Karpas-422 (cell line): ENCODE measurements around the gene SP5. TPM values are rescaled to one million over a fixed set of nuclear protein-coding genes. Genes with fewer than 3 reads are reported as not detected.
"Not testable (repeated sequence)": the region's sequence is repeated elsewhere in the genome, so short reads cannot be mapped to it uniquely, and the experiment has no call there.

Experiments
- DNase-seq: peaks from one replicate; pipeline ENCODE4 v3.0.0-alpha.2; 2015
- H2AFZ ChIP-seq: fragments of 200-600 bp; sonication (generic); 2 replicates; pipeline ENCODE4 v1.6.1; 2014; ENCODE audit warnings: antibody characterized with exemption, low read length, mixed read lengths
- H3K27ac ChIP-seq: fragments of 200-600 bp; sonication (generic); 2 replicates; pipeline ENCODE4 v1.5.1; 2014; ENCODE audit warnings: mild to moderate bottlenecking, low read length, moderate library complexity
- H3K27me3 ChIP-seq: fragments of 200-600 bp; sonication (generic); 2 replicates; pipeline ENCODE4 v1.6.1; 2014; ENCODE audit warnings: low read length, mixed read lengths
- H3K36me3 ChIP-seq: fragments of 200-600 bp; sonication (generic); 2 replicates; pipeline ENCODE4 v1.6.1; 2014; ENCODE audit warnings: low read length, mixed read lengths; ENCODE audit not compliant: insufficient read depth
- H3K4me1 ChIP-seq: fragments of 200-600 bp; sonication (generic); 2 replicates; pipeline ENCODE4 v1.6.1; 2014; ENCODE audit warnings: mild to moderate bottlenecking, low read length, mixed read lengths
- H3K4me2 ChIP-seq: fragments of 200-600 bp; sonication (generic); 2 replicates; pipeline ENCODE4 v1.6.1; 2014; ENCODE audit warnings: low read length, low read depth, mild to moderate bottlenecking; ENCODE audit not compliant: poor library complexity, severe bottlenecking
- H3K4me3 ChIP-seq: fragments of 200-600 bp; sonication (generic); 2 replicates; pipeline ENCODE4 v1.5.1; 2014; ENCODE audit warnings: mild to moderate bottlenecking, antibody characterized with exemption, low read length, mixed read lengths
- H3K79me2 ChIP-seq: fragments of 200-600 bp; sonication (generic); 2 replicates; pipeline ENCODE4 v1.6.1; 2014; ENCODE audit warnings: mild to moderate bottlenecking, low read length, mixed read lengths
- H3K9ac ChIP-seq: fragments of 200-600 bp; sonication (generic); 2 replicates; pipeline ENCODE4 v1.6.0; 2014; ENCODE audit warnings: low read length
- H3K9me2 ChIP-seq: fragments of 200-600 bp; sonication (generic), shearing (Covaris generic); replicated peaks from 2 replicates; pipeline ENCODE4 v1.6.0; 2014; ENCODE audit warnings: mild to moderate bottlenecking, low read length, moderate library complexity; ENCODE audit not compliant: insufficient read depth
- H3K9me3 ChIP-seq: fragments of 300-700, 200-600 bp; sonication (generic); 2 replicates; pipeline ENCODE4 v1.6.1; 2014; ENCODE audit warnings: low read length, mixed read lengths
- H4K20me1 ChIP-seq: fragments of 200-600 bp; sonication (generic); 2 replicates; pipeline ENCODE4 v1.6.1; 2014; ENCODE audit warnings: mild to moderate bottlenecking, antibody characterized with exemption, low read length, low read depth; ENCODE audit not compliant: insufficient read depth
- total RNA-seq: library from RNA; depleted of rRNA; stranded (reverse); fragments of >200 nt; shearing (Covaris generic); gene quantifications from 2 replicates; pipeline ENCODE4 v1.2.3, GENCODE V29; 2014; ENCODE audit warnings: low replicate concordance

The SP5 gene
- total RNA-seq, 1 experiment from 2014 or later, result not detected

DNA sequence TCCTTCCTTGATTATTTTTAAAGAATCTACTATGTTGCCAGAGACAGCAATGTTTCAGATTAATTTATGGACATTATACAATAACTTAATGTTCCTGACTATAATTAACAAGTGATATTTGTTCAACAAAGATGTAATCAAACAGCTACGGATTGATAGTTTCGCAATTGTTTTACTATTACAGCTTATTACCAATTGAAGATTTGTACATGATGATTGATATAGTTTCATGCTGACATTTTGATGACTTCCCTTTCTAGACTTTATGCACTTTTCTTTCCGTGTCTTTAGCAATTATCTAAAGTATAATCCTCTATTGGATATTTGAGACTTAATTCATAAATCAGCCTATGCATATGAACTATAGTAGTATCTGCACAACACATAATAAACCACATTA, 6.5 kb downstream of the SP5 start:
- no peaks in the 10 kb centered on the region for H3K4me1 ChIP-seq
- no peak overlapping the region for H3K9ac ChIP-seq
- H3K4me3 ChIP-seq, result no peak overlapping the region
- no peaks in the 10 kb centered on the region for H3K36me3 ChIP-seq
- no peaks in the 10 kb centered on the region for H3K79me2 ChIP-seq
- no peak for DNase-seq
- H3K9me3 ChIP-seq, result no peaks in the 10 kb centered on the region
- no peak overlapping the region for H3K4me2 ChIP-seq
- no peaks in the 10 kb centered on the region for H4K20me1 ChIP-seq
- H3K27me3 ChIP-seq, result no peaks in the 10 kb centered on the region
- no peak overlapping the region for H3K27ac ChIP-seq
- no peak overlapping the region for H2AFZ ChIP-seq
- no peaks in the 10 kb centered on the region for H3K9me2 ChIP-seq

DNA sequence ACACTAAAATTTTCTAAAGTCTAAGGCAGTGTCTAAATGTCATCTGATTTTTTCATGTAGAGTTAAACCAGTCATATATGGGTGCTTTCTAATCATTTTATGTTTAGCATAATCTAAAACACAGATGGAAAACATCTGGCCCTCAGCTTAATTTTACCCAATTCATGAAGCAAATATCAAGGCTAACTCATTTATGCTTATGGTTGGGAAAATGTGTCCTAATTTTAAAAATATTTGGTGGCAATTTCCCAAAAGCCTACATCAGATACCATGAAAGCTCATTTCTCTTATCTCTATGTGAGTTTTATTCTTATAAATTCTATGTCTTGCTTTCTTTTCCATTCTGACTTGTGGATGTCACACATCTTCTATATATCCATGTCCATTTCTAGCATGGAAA, 7.2 kb downstream of the SP5 start:
- Histone ChIP-seq H3K4me3 (no peak overlapping the region), H4K20me1 (no peaks in the 10 kb centered on the region), H3K9me3 (no peaks in the 10 kb centered on the region), H3K36me3 (no peaks in the 10 kb centered on the region), H3K27me3 (no peaks in the 10 kb centered on the region), H3K27ac (no peak overlapping the region), H3K4me1 (no peaks in the 10 kb centered on the region), H3K9me2 (no peaks in the 10 kb centered on the region), H2AFZ (no peak overlapping the region), H3K4me2 (no peak overlapping the region), H3K79me2 (no peaks in the 10 kb centered on the region), H3K9ac (no peak overlapping the region)
- DNase-seq, result no peak

DNA sequence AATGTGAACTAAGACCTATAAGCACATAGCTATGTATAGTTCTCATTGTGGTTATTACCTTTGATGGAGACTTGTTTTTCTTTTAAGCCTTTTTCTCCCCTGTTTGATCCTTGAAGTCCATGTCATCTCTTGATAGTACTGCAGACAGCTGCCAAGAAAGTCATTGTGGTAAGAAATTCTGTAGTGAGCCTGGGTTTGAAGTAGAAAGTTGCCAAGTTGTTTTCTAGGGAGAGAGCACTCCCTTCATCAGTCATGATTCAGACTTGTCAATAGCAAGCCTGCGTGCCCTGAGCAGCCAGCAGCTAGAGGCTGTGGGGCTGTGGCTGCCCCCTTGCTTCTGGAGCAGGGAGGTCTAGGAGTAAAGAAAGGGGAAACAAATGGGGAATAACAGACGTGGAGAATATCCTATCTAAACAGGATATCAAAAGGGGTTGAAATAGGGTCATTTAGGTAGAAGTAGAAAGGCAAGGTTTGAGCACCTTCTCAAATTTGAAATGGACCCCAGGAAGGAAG, 8.4 kb downstream of the SP5 start:
- no peaks in the 10 kb centered on the region for H3K79me2 ChIP-seq
- H3K9me2 ChIP-seq, result no peaks in the 10 kb centered on the region
- H3K36me3 ChIP-seq, result no peaks in the 10 kb centered on the region
- no peaks in the 10 kb centered on the region for H4K20me1 ChIP-seq
- no peak overlapping the region for H3K4me2 ChIP-seq
- H3K9ac ChIP-seq, result no peak overlapping the region
- no peak for DNase-seq
- H3K4me1 ChIP-seq, result no peaks in the 10 kb centered on the region
- no peaks in the 10 kb centered on the region for H3K9me3 ChIP-seq
- H2AFZ ChIP-seq, result no peak overlapping the region
- no peak overlapping the region for H3K27ac ChIP-seq
- no peaks in the 10 kb centered on the region for H3K27me3 ChIP-seq
- no peak overlapping the region for H3K4me3 ChIP-seq

DNA sequence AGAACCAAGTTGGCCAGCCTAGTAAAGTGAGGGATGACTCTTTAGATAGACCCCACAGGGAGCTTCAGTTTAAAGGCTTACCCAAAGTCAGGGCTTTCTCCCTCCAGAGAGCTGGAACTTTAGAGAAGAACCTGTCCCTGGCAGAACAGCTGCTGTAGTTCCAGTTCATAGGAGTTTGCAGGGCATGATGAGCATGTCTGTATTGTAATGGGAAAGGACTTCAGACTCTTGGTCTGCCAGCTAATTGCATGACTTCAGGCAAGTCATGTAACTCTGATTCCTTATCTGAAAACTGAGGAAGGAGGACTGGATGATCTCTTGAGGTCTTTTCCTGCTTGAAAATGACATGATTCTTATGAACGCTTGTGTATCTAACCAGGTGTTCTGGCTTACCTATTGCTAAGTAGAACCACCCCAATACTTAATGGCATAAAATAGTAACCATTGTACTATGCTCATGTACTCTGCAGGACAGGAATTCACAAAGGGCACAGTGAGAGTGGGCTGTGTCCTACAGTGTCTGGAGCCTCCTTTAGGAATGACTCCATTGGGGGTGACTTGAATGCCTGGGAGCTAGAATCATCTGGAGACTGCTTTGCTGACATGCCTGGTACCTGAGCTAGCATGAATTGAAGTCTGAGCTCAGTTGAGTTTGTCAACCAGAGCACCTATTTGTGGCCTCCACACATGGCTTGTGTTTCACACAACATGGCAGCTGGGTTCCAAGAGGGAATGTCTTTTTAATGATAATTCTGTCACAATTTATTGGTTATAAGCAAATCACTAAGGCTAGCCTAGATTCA, 18.9 kb downstream of the SP5 start:
- no peak overlapping the region for H3K4me2 ChIP-seq
- no peak overlapping the region for H3K4me3 ChIP-seq
- no peak for DNase-seq
- no peak overlapping the region for H3K9ac ChIP-seq
- no peaks in the 10 kb centered on the region for H3K9me2 ChIP-seq
- H3K9me3 ChIP-seq, result no peaks in the 10 kb centered on the region
- no peak overlapping the region for H2AFZ ChIP-seq
- no peaks in the 10 kb centered on the region for H3K79me2 ChIP-seq
- H4K20me1 ChIP-seq, result no peaks in the 10 kb centered on the region
- H3K27ac ChIP-seq, result no peak overlapping the region
- H3K27me3 ChIP-seq, result no peaks in the 10 kb centered on the region
- no peaks in the 10 kb centered on the region for H3K36me3 ChIP-seq
- H3K4me1 ChIP-seq, result no peaks in the 10 kb centered on the region

DNA sequence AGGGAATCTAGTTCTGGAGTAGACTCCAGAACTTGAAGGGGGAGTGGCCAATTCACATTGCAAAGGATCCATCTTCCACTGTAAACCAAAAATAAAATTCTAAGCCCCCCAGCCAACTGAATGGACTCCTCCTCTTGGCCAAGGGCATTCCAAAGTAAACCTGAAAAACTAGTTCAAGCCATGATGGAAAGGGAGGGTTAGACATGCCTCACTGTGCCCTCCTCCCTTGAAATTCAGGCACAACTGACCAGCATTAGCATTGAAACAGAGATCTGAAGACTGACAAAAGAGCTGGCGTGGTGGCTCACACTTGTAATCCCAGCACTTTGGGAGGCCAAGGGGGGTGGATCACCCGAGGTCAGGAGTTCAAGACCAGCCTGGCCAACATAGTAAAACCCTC, 19.5 kb downstream of the SP5 start:
- H3K4me2 ChIP-seq, DNase-seq, H3K36me3 ChIP-seq, H3K9me3 ChIP-seq, H2AFZ ChIP-seq, H3K4me1 ChIP-seq, H3K9ac ChIP-seq, H3K4me3 ChIP-seq, H3K79me2 ChIP-seq, H3K9me2 ChIP-seq, H3K27ac ChIP-seq, H4K20me1 ChIP-seq, H3K27me3 ChIP-seq: not testable (repeated sequence)

DNA sequence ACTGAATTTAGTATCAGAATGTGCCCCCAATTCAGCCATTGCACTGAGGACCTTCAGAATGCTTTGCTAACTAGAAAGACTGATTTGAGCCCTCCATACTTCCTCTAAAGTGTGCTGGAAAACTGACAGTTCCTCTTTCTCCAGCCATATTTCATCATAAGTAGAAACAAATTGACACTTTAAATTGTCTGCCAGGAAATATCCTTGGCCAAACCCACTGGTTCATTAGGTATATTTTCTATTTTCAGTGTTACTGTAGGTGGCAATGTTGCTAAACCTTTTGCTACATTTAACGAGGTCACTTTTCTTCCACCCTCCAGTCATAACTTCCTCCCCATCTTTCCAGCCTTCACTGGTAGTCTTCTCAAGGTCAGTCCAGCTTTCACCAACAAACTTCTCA, 21.5 kb downstream of the SP5 start:
- Histone ChIP-seq H3K9me2 (no peaks in the 10 kb centered on the region), H3K4me2 (no peak overlapping the region), H4K20me1 (no peaks in the 10 kb centered on the region), H3K27ac (no peak overlapping the region), H3K79me2 (no peaks in the 10 kb centered on the region), H3K27me3 (no peaks in the 10 kb centered on the region), H3K36me3 (no peaks in the 10 kb centered on the region), H3K4me3 (no peak overlapping the region), H2AFZ (no peak overlapping the region), H3K4me1 (no peaks in the 10 kb centered on the region), H3K9me3 (no peaks in the 10 kb centered on the region), H3K9ac (no peak overlapping the region)
- DNase-seq, result no peak

GRCh38 chr2:170737406-170737805, 22.3 kb downstream of the SP5 start:
- Histone ChIP-seq H3K9me2 (no peaks in the 10 kb centered on the region), H3K9ac (no peak overlapping the region), H3K27me3 (no peaks in the 10 kb centered on the region), H3K36me3 (no peaks in the 10 kb centered on the region), H3K4me3 (no peak overlapping the region), H3K9me3 (no peaks in the 10 kb centered on the region), H3K4me1 (no peaks in the 10 kb centered on the region), H3K4me2 (no peak overlapping the region), H3K79me2 (no peaks in the 10 kb centered on the region), H4K20me1 (no peaks in the 10 kb centered on the region), H2AFZ (no peak overlapping the region), H3K27ac (no peak overlapping the region)
- DNase-seq, result no peak

DNA sequence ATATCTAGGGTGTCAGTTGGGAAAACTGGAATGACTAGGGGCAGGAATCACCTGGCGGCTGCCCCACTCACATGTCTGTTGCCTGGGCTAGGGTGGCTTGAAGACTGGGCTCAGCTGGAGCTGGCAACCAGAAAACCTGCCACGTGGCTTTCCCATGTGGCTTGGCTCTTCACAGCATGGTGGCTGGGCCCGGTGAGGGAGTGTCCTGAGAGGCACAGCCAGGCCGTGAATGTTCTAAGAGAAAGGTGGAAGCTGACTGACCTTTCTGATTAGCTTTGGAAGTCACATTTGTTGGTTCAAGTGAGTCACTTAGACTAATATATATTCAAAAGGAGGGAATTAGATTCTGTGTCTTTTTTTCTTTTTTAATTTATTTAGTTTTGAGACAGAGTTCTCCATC, 22.7 kb downstream of the SP5 start:
- no peak overlapping the region for H2AFZ ChIP-seq
- no peaks in the 10 kb centered on the region for H3K27me3 ChIP-seq
- H3K9me3 ChIP-seq, result no peaks in the 10 kb centered on the region
- H3K27ac ChIP-seq, result no peak overlapping the region
- no peaks in the 10 kb centered on the region for H3K36me3 ChIP-seq
- no peaks in the 10 kb centered on the region for H3K9me2 ChIP-seq
- no peaks in the 10 kb centered on the region for H4K20me1 ChIP-seq
- no peak for DNase-seq
- no peak overlapping the region for H3K4me3 ChIP-seq
- H3K4me1 ChIP-seq, result no peaks in the 10 kb centered on the region
- no peak overlapping the region for H3K9ac ChIP-seq
- no peak overlapping the region for H3K4me2 ChIP-seq
- no peaks in the 10 kb centered on the region for H3K79me2 ChIP-seq
